Right lobe of liver (tissue), 6 donors: ENCODE results near the gene KRT36. TPM values are rescaled to one million over a fixed set of nuclear protein-coding genes. Genes with fewer than 3 reads are reported as not detected.
A peak's percentile ranks its signal among the peaks of the same experiment; 100 is the strongest.

Experiments
- ATAC-seq, 4 donors: fragments of 200-7000 bp; cut with Tn5 transposase; one replicate each; pipeline ENCODE4 v1.9.1; 2020; ENCODE audit warnings: mild to moderate bottlenecking in 4 of 4, moderate library complexity in 4 of 4
- DNase-seq, 3 donors: peaks; one replicate each; pipeline ENCODE4 v3.0.0-alpha.2; 2020
- H3K27ac ChIP-seq, 3 donors: fragments of 200-600 bp; one replicate each; pipeline ENCODE4 v1.8.0; 2022
- H3K27me3 ChIP-seq, 2 donors: fragments of 200-600 bp; one replicate each; pipeline ENCODE4 v1.8.0; 2022
- H3K36me3 ChIP-seq, 4 donors: fragments of 200-600 bp; sonication (generic) in 1 of 4; one replicate each; pipeline versions ENCODE4 v1.5.1 to v1.8.0; 2017 to 2022; ENCODE audit warnings: control low read depth in 1 of 4
- H3K4me1 ChIP-seq, 4 donors: fragments of 200-600 bp; sonication (generic) in 1 of 4; one replicate each; pipeline versions ENCODE4 v1.5.1 to v1.8.0; 2017 to 2022; ENCODE audit warnings: control low read depth in 1 of 4
- H3K4me3 ChIP-seq, 3 donors: fragments of 200-600 bp; one replicate each; pipeline ENCODE4 v1.8.0; 2022
- H3K9me3 ChIP-seq, 4 donors: fragments of 200-600 bp; sonication (generic) in 1 of 4; one replicate each; pipeline versions ENCODE4 v1.5.1 to v1.8.0; 2017 to 2022; ENCODE audit warnings: control low read depth in 1 of 4
- CTCF ChIP-seq, 4 donors: fragments of 200-600 bp in 3 of 4; fragments of 450-650 bp in 1 of 4; IDR thresholded peaks; one replicate each; pipeline versions ENCODE4 v1.5.1 to v1.8.0; 2016 to 2022; ENCODE audit warnings: antibody characterized with exemption in 4 of 4, mild to moderate bottlenecking in 2 of 4
- POLR2A ChIP-seq: fragments of 450-650 bp; IDR thresholded peaks from one replicate; pipeline ENCODE4 v1.6.1; 2017; ENCODE audit warnings: antibody characterized with exemption, mild to moderate bottlenecking
- WGBS: methylation state at CpG from one replicate; pipeline ENCODE4 v1.1.6; 2018; ENCODE audit warnings: low coverage, low lambda C conversion rate; ENCODE audit not compliant: insufficient coverage; ENCODE audit errors: missing lambda C conversion rate; 5-methylcytosine and 5-hydroxymethylcytosine counted together
- intact Hi-C, 2 donors: fragments of 100-400 bp; cut with DNase I; formaldehyde crosslinking; loops; one replicate each; pipeline versions ENCODE4 v1.11.2 to v1.14.1; 2022
- total RNA-seq, 6 experiments: library from RNA; depleted of rRNA in 2 of 6; stranded (reverse); fragments of >200 nt in 2 of 6; fragmentation: NEBNext Ultra II Directional in 3 of 6; extraction: Animal tissue kit (Norgen Biotek cat#: 25700) in 3 of 6; gene quantifications; one replicate each; pipeline versions ENCODE4 v1.1.0 to v1.2.4, GENCODE V29; 2016 to 2023
- donor health status: DM: no; HTN: yes; CAD: no.
- donor health status: DM: no; HTN: no; CAD: no.
- donor health status: DM: no; HTN: no; CAD: no.
- donor health status: DM: no; HTN: yes; CAD: no.
- donor health status: DM: no; HTN: yes; CAD: no.

KRT36 gene
- total RNA-seq, 6 experiments from 2014 or later = not detected

GRCh38 chr17:41523225-41523593, 33.5 kb upstream of the KRT36 start:
- intact Hi-C loops = no loop called here
- Histone ChIP-seq H3K27ac (no peak overlapping the region), H3K4me3 (no peak overlapping the region), H3K4me1 (no peaks in the 10 kb centered on the region), H3K27me3 (peaks cover 0 to 8% of the 10 kb centered on the region in 2 donors), H3K9me3 (no peaks in the 10 kb centered on the region), H3K36me3 (no peaks in the 10 kb centered on the region)
- WGBS = 71% methylated on average over 4 of the region's 4 CpGs
- TF ChIP-seq CTCF (IDR thresholded peaks at IDR 0.05) (no peak), POLR2A (no peak)
- DNase-seq (no peak), ATAC-seq (no peak)

- no peak for ATAC-seq
- DNase-seq = no peak
- no peak overlapping the region for H3K4me3 ChIP-seq
- H3K27ac ChIP-seq = no peak overlapping the region
- H3K9me3 ChIP-seq = no peaks in the 10 kb centered on the region
- 77% methylated on average over 3 of the region's 12 CpGs for WGBS
- no peaks in the 10 kb centered on the region for H3K4me1 ChIP-seq
- peaks cover 0 to 5% of the 10 kb centered on the region in 2 donors for H3K27me3 ChIP-seq
- H3K36me3 ChIP-seq = no peaks in the 10 kb centered on the region
- TF ChIP-seq CTCF (IDR thresholded peaks at IDR 0.05) = no peak
- TF ChIP-seq POLR2A = no peak
- intact Hi-C loops = no loop called here
These were observed 32.9 kb upstream of the KRT36 start for GRCh38 chr17:41522301-41523224.

GRCh38 chr17:41521574-41522261, 32.0 kb upstream of the KRT36 start:
- no peak for TF ChIP-seq CTCF (IDR thresholded peaks at IDR 0.05)
- TF ChIP-seq POLR2A = no peak
- DNase-seq (no peak), ATAC-seq (peak in 3 of 4 donors; percentile 12 to 27 (median 26))
- no peaks in the 10 kb centered on the region for H3K9me3 ChIP-seq
- intact Hi-C loops = no loop called here
- H3K4me3 ChIP-seq = no peak overlapping the region
- no peak overlapping the region for H3K27ac ChIP-seq
- H3K4me1 ChIP-seq = no peaks in the 10 kb centered on the region
- H3K27me3 ChIP-seq = no peaks in the 10 kb centered on the region
- 0% methylated on average over 1 of the region's 6 CpGs for WGBS
- H3K36me3 ChIP-seq = no peaks in the 10 kb centered on the region

- Histone ChIP-seq H3K4me1 (no peaks in the 10 kb centered on the region), H3K4me3 (no peak overlapping the region), H3K9me3 (no peaks in the 10 kb centered on the region), H3K27me3 (no peaks in the 10 kb centered on the region), H3K36me3 (no peaks in the 10 kb centered on the region), H3K27ac (no peak overlapping the region)
- WGBS = 35% methylated on average over 4 of the region's 10 CpGs
- no peak for TF ChIP-seq CTCF (IDR thresholded peaks at IDR 0.05)
- no peak for TF ChIP-seq POLR2A
- ATAC-seq (no peak), DNase-seq (no peak)
- intact Hi-C loops = no loop called here
These were observed 31.3 kb upstream of the KRT36 start for GRCh38 chr17:41520821-41521521.
